Measurements from ENCODE around the gene ANGPT4.

- TF ChIP-seq CTCF (IDR thresholded peaks at IDR 0.05), result no peak
- no peak for TF ChIP-seq POLR2A (IDR thresholded peaks at IDR 0.05)
These were observed 4.2 kb upstream of the ANGPT4 start for GRCh38 chr20:920311-920710.

Data from tibial nerve (tissue), 3 donors.